ENCODE data around the gene DRICH1.
"Not testable (repeated sequence)": the region's sequence is repeated elsewhere in the genome, so short reads cannot be mapped to it uniquely, and the experiment has no call there.

Gene DRICH1

GRCh38 chr22:23646526-23646925 is 14.4 kb upstream of the DRICH1 start:
- H3K9ac ChIP-seq (ENCODE audit: low read length); H3K36me3 ChIP-seq (ENCODE audit: control insufficient read depth in 1 of 2, insufficient read depth in 2 of 2, low read length in 2 of 2); H3K23ac ChIP-seq (ENCODE audit: low read length); H2BK12ac ChIP-seq (ENCODE audit: low read length); H3K18ac ChIP-seq (ENCODE audit: low read length); H2AK5ac ChIP-seq (ENCODE audit: low read length); H3K4ac ChIP-seq (ENCODE audit: low read depth, low read length); H4K8ac ChIP-seq (ENCODE audit: low read depth, low read length); H4K91ac ChIP-seq (ENCODE audit: low read depth, low read length); H3K27ac ChIP-seq (ENCODE audit: low read depth, low read length); H3K4me3 ChIP-seq (ENCODE audit: low read depth, low read length); H2AFZ ChIP-seq (ENCODE audit: insufficient read depth, low read length, poor library complexity); DNase-seq; H2BK5ac ChIP-seq (ENCODE audit: low read depth, low read length, poor library complexity); H3K79me2 ChIP-seq (ENCODE audit: control insufficient read depth, insufficient read depth, low read length, poor library complexity); H2BK120ac ChIP-seq (ENCODE audit: insufficient read depth, low read length, poor library complexity); H4K12ac ChIP-seq (ENCODE audit: low read depth, low read length); H3K14ac ChIP-seq (ENCODE audit: low read length); H3K79me1 ChIP-seq (ENCODE audit: low read length); H3K4me2 ChIP-seq (ENCODE audit: low read length); H3K27me3 ChIP-seq (ENCODE audit: insufficient read depth, low read length); H3K9me3 ChIP-seq (ENCODE audit: insufficient read depth, low read depth, low read length); H3K4me1 ChIP-seq (ENCODE audit: control insufficient read depth in 1 of 2, insufficient read depth in 2 of 2, low read length in 2 of 2): not testable (repeated sequence)
- no CpG with 5 or more reads among the region's 7 CpGs for WGBS (ENCODE audit: extremely low coverage, insufficient coverage, insufficient read length)

DNA sequence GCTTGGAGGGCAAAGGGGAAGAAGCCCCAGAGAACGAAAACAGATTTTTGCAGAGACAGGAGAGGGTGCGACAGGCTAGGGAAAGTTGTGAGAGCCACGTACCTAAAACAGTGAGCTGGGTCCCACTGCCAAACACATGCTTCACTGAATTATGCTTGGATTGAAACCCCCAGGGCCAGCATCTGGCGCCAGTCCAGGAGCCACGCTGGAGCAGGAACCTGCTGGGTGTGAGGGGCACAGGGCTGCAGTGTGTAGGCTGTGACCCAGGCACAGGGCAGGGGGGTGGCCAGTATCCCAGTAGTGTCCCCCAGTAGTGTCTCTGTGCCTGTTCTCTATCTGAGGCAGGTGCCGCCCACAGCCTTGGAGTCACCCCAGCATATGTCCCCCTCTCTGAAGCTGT is 8.1 kb upstream of the DRICH1 start:
- H3K79me1 ChIP-seq (ENCODE audit: low read length); H4K91ac ChIP-seq (ENCODE audit: low read depth, low read length); H3K27me3 ChIP-seq (ENCODE audit: insufficient read depth, low read length); H2BK5ac ChIP-seq (ENCODE audit: low read depth, low read length, poor library complexity); H3K36me3 ChIP-seq (ENCODE audit: control insufficient read depth in 1 of 2, insufficient read depth in 2 of 2, low read length in 2 of 2); H4K8ac ChIP-seq (ENCODE audit: low read depth, low read length); H2BK120ac ChIP-seq (ENCODE audit: insufficient read depth, low read length, poor library complexity); H3K27ac ChIP-seq (ENCODE audit: low read depth, low read length); H3K4me1 ChIP-seq (ENCODE audit: control insufficient read depth in 1 of 2, insufficient read depth in 2 of 2, low read length in 2 of 2); H3K4ac ChIP-seq (ENCODE audit: low read depth, low read length); H3K9ac ChIP-seq (ENCODE audit: low read length); H3K14ac ChIP-seq (ENCODE audit: low read length); H3K23ac ChIP-seq (ENCODE audit: low read length); H3K4me3 ChIP-seq (ENCODE audit: low read depth, low read length); H3K9me3 ChIP-seq (ENCODE audit: insufficient read depth, low read depth, low read length); H2BK12ac ChIP-seq (ENCODE audit: low read length); H3K18ac ChIP-seq (ENCODE audit: low read length); H3K4me2 ChIP-seq (ENCODE audit: low read length); H2AFZ ChIP-seq (ENCODE audit: insufficient read depth, low read length, poor library complexity); H4K12ac ChIP-seq (ENCODE audit: low read depth, low read length); H3K79me2 ChIP-seq (ENCODE audit: control insufficient read depth, insufficient read depth, low read length, poor library complexity); H2AK5ac ChIP-seq (ENCODE audit: low read length): not testable (repeated sequence)
- DNase-seq: peak in 1 of 2 donors; percentile 42
- no CpG with 5 or more reads among the region's 6 CpGs for WGBS (ENCODE audit: extremely low coverage, insufficient coverage, insufficient read length)

DNA sequence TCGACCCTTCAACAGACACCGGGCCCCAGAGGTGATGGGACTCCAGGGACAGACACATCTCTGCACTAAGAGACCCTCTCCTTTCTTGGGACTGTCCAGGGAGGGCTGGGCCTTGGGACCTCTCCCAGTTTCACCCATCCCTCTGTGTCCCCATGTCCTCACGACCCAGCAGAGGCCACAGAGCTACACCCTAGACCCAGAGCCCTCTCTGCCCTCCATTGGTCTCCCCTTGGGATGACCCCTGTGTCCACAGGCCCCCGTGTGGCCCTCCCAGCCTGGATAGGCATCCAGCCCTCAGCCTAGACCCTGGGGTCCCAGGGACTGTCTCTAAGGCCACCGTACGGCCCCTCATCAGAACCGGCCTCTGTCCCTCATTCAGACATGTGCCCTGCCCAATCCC is 7.5 kb upstream of the DRICH1 start:
- Histone ChIP-seq H3K4ac (ENCODE audit: low read depth, low read length) (no peak overlapping the region), H3K23ac (ENCODE audit: low read length) (no peak overlapping the region), H4K8ac (ENCODE audit: low read depth, low read length) (no peak overlapping the region), H3K14ac (ENCODE audit: low read length) (no peak overlapping the region), H2AK5ac (ENCODE audit: low read length) (no peak overlapping the region), H3K79me1 (ENCODE audit: low read length) (no peaks in the 10 kb centered on the region), H3K4me2 (ENCODE audit: low read length) (no peak overlapping the region), H3K79me2 (ENCODE audit: control insufficient read depth, insufficient read depth, low read length, poor library complexity) (no peaks in the 10 kb centered on the region), H3K4me3 (ENCODE audit: low read depth, low read length) (no peak overlapping the region), H3K9ac (ENCODE audit: low read length) (no peak overlapping the region), H4K91ac (ENCODE audit: low read depth, low read length) (no peak overlapping the region), H3K18ac (ENCODE audit: low read length) (no peak overlapping the region), H3K9me3 (ENCODE audit: insufficient read depth, low read depth, low read length) (no peaks in the 10 kb centered on the region), H2BK5ac (ENCODE audit: low read depth, low read length, poor library complexity) (no peak overlapping the region), H3K27me3 (ENCODE audit: insufficient read depth, low read length) (no peaks in the 10 kb centered on the region), H3K36me3 (ENCODE audit: control insufficient read depth in 1 of 2, insufficient read depth in 2 of 2, low read length in 2 of 2) (no peaks in the 10 kb centered on the region), H4K12ac (ENCODE audit: low read depth, low read length) (no peak overlapping the region), H2BK120ac (ENCODE audit: insufficient read depth, low read length, poor library complexity) (no peak overlapping the region), H3K4me1 (ENCODE audit: control insufficient read depth in 1 of 2, insufficient read depth in 2 of 2, low read length in 2 of 2) (no peaks in the 10 kb centered on the region), H3K27ac (ENCODE audit: low read depth, low read length) (no peak overlapping the region), H2AFZ (ENCODE audit: insufficient read depth, low read length, poor library complexity) (no peak overlapping the region), H2BK12ac (ENCODE audit: low read length) (no peak overlapping the region)
- WGBS (ENCODE audit: extremely low coverage, insufficient coverage, insufficient read length): no CpG with 5 or more reads among the region's 7 CpGs
- DNase-seq: no peak

- Histone ChIP-seq H2BK5ac (ENCODE audit: low read depth, low read length, poor library complexity) (no peak overlapping the region), H2BK120ac (ENCODE audit: insufficient read depth, low read length, poor library complexity) (no peak overlapping the region), H3K4ac (ENCODE audit: low read depth, low read length) (no peak overlapping the region), H3K27me3 (ENCODE audit: insufficient read depth, low read length) (no peaks in the 10 kb centered on the region), H2BK12ac (ENCODE audit: low read length) (no peak overlapping the region), H4K8ac (ENCODE audit: low read depth, low read length) (no peak overlapping the region), H3K4me2 (ENCODE audit: low read length) (no peak overlapping the region), H3K36me3 (ENCODE audit: control insufficient read depth in 1 of 2, insufficient read depth in 2 of 2, low read length in 2 of 2) (no peaks in the 10 kb centered on the region), H3K27ac (ENCODE audit: low read depth, low read length) (no peak overlapping the region), H3K23ac (ENCODE audit: low read length) (no peak overlapping the region), H3K4me1 (ENCODE audit: control insufficient read depth in 1 of 2, insufficient read depth in 2 of 2, low read length in 2 of 2) (no peaks in the 10 kb centered on the region), H3K79me2 (ENCODE audit: control insufficient read depth, insufficient read depth, low read length, poor library complexity) (no peaks in the 10 kb centered on the region), H3K14ac (ENCODE audit: low read length) (no peak overlapping the region), H2AK5ac (ENCODE audit: low read length) (no peak overlapping the region), H3K18ac (ENCODE audit: low read length) (no peak overlapping the region), H3K4me3 (ENCODE audit: low read depth, low read length) (no peak overlapping the region), H3K9ac (ENCODE audit: low read length) (no peak overlapping the region), H3K9me3 (ENCODE audit: insufficient read depth, low read depth, low read length) (no peaks in the 10 kb centered on the region), H4K12ac (ENCODE audit: low read depth, low read length) (no peak overlapping the region), H2AFZ (ENCODE audit: insufficient read depth, low read length, poor library complexity) (no peak overlapping the region), H3K79me1 (ENCODE audit: low read length) (no peaks in the 10 kb centered on the region), H4K91ac (ENCODE audit: low read depth, low read length) (no peak overlapping the region)
- WGBS (ENCODE audit: extremely low coverage, insufficient coverage, insufficient read length): no CpG with 5 or more reads among the region's 12 CpGs
- peak; percentile 87 to 94 for DNase-seq
Observed at GRCh38 chr22:23638611-23639010, 6.5 kb upstream of the DRICH1 start.
